ENCODE results near the gene OAS3. TPM values are rescaled to one million over a fixed set of nuclear protein-coding genes. Genes with fewer than 3 reads are reported as not detected.

OAS3 gene
- polyA plus RNA-seq, 1 donor: 6.5 TPM

- no peak for DNase-seq
Observed at GRCh38 chr12:113021500-113021899, 83.2 kb downstream of the OAS3 start.

Other genes with a start within 250 kb of the OAS3 start
- gene RPH3A, start 146.7 kb upstream of the OAS3 start, polyA plus RNA-seq (ENCODE audit: insufficient read length): not detected
- gene OAS1, start 31.5 kb upstream of the OAS3 start, polyA plus RNA-seq (ENCODE audit: insufficient read length): 5.2 TPM
- gene OAS2, start 40.0 kb downstream of the OAS3 start, polyA plus RNA-seq (ENCODE audit: insufficient read length): 2.8 TPM
- gene DTX1, start 118.3 kb downstream of the OAS3 start, polyA plus RNA-seq (ENCODE audit: insufficient read length): 5.9 TPM
- 0.08 TPM for gene RASAL1, start 197.3 kb downstream of the OAS3 start, polyA plus RNA-seq (ENCODE audit: insufficient read length)
- gene CFAP73, start 211.2 kb downstream of the OAS3 start, polyA plus RNA-seq (ENCODE audit: insufficient read length): not detected
- gene DDX54, start 247.0 kb downstream of the OAS3 start, polyA plus RNA-seq (ENCODE audit: insufficient read length): 80.2 TPM
- 11.4 TPM for gene RITA1, start 247.2 kb downstream of the OAS3 start, polyA plus RNA-seq (ENCODE audit: insufficient read length)

All from hindlimb muscle (tissue), 1 donor.